Stimulated activated naive CD8-positive, alpha-beta T cell treated with anti-CD3 and anti-CD28 coated beads, Interleukin-15, amount 100 ng/mL, for 72 hours (primary cell): ENCODE data around the gene XPA.
"Not testable (repeated sequence)": the region's sequence is repeated elsewhere in the genome, so short reads cannot be mapped to it uniquely, and the experiment has no call there.

Experiments
- ATAC-seq: fragments of 150-1000 bp; cut with Tn5 transposase; 2 replicates; pipeline ENCODE4 v1.10.0; 2021; ENCODE audit warnings: mild to moderate bottlenecking, moderate library complexity
- DNase-seq, 2 donors: peaks; one replicate each; pipeline ENCODE4 v3.0.0; 2021 to 2022
- H3K27ac Mint-ChIP-seq, 2 donors: one replicate each; pipeline ENCODE4 v1.8.0; 2022; ENCODE audit warnings: mild to moderate bottlenecking in 2 of 2, mixed read lengths in 2 of 2, moderate library complexity in 2 of 2
- H3K27me3 Mint-ChIP-seq: one replicate; pipeline ENCODE4 v1.8.0; 2022; ENCODE audit warnings: mixed read lengths
- H3K4me1 Mint-ChIP-seq: one replicate; pipeline ENCODE4 v1.8.0; 2022; ENCODE audit warnings: mild to moderate bottlenecking, mixed read lengths
- H3K4me3 Mint-ChIP-seq, 2 donors: one replicate each; pipeline ENCODE4 v1.8.0; 2022; ENCODE audit warnings: mild to moderate bottlenecking in 2 of 2, mixed read lengths in 2 of 2, moderate library complexity in 1 of 2
- H3K9me3 Mint-ChIP-seq, 2 donors: one replicate each; pipeline ENCODE4 v1.8.0; 2022; ENCODE audit warnings: mixed read lengths in 2 of 2

XPA gene

DNA sequence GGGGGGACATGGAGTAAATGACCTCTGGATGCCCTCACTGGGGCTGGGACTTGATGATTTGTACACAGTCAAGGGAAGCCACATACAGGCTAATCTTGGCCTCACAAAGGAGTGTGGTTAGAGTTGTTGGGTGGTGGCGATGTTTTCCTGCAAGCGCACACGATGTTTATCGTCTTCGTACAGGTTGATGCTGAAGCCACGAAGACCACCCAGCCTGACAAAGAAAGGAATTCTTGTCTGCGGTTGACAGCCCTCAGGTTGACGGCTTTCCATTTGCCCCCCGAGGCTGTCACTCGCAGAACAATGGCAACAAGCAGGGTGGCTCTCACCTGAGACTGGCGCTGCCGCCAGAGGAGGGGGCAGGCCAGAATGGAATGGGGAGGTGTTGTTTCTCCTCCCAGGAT, 14.1 kb upstream of the XPA start:
- Mint-ChIP-seq H3K27me3 (peaks cover 26% of the 10 kb centered on the region), H3K4me3 (peak overlapping the region; percentile 16 to 20), H3K9me3 (no peaks in the 10 kb centered on the region), H3K27ac (peak overlapping the region in 1 of 2 donors; percentile 67), H3K4me1 (peaks cover 28% of the 10 kb centered on the region)
- ATAC-seq (no peak), DNase-seq (no peak)

GRCh38 chr9:97710356-97711222, 13.4 kb upstream of the XPA start:
- peak; percentile 93 for ATAC-seq

GRCh38 chr9:97706246-97706645, 9.1 kb upstream of the XPA start:
- Mint-ChIP-seq H3K4me1 (peaks cover 31% of the 10 kb centered on the region), H3K27me3 (peaks cover 30% of the 10 kb centered on the region), H3K9me3 (no peaks in the 10 kb centered on the region), H3K27ac (no peak overlapping the region), H3K4me3 (no peak overlapping the region)
- DNase-seq, result no peak
- no peak for ATAC-seq

More at GRCh38 chr9:97710356-97711222, 13.4 kb upstream of the XPA start:
- H3K4me3 Mint-ChIP-seq, result peak overlapping the region in 1 of 2 donors; percentile 8
- H3K27ac Mint-ChIP-seq, result no peak overlapping the region
- H3K9me3 Mint-ChIP-seq, result no peaks in the 10 kb centered on the region
- peak; percentile 53 to 57 for DNase-seq
- H3K27me3 Mint-ChIP-seq, result peaks cover 26% of the 10 kb centered on the region
- H3K4me1 Mint-ChIP-seq, result peaks cover 35% of the 10 kb centered on the region

- ATAC-seq (no peak), DNase-seq (no peak)
- Mint-ChIP-seq H3K9me3 (no peaks in the 10 kb centered on the region), H3K27ac (no peak overlapping the region), H3K4me1 (peaks cover 29% of the 10 kb centered on the region), H3K27me3 (peaks cover 33% of the 10 kb centered on the region), H3K4me3 (no peak overlapping the region)
These were observed 8.3 kb upstream of the XPA start for GRCh38 chr9:97705354-97705950.

GRCh38 chr9:97704851-97705250, 7.7 kb upstream of the XPA start:
- no peak overlapping the region for H3K4me3 Mint-ChIP-seq
- H3K27ac Mint-ChIP-seq, result peak overlapping the region in 1 of 2 donors; percentile 2
- peaks cover 35% of the 10 kb centered on the region for H3K4me1 Mint-ChIP-seq
- no peaks in the 10 kb centered on the region for H3K9me3 Mint-ChIP-seq
- ATAC-seq (no peak), DNase-seq (no peak)
- H3K27me3 Mint-ChIP-seq, result peaks cover 28% of the 10 kb centered on the region

GRCh38 chr9:97704345-97704677, 7.2 kb upstream of the XPA start:
- H3K27me3 Mint-ChIP-seq, result peaks cover 25% of the 10 kb centered on the region
- ATAC-seq (no peak), DNase-seq (no peak)
- H3K4me1 Mint-ChIP-seq, result peaks cover 40% of the 10 kb centered on the region
- H3K27ac Mint-ChIP-seq, result no peak overlapping the region
- H3K9me3 Mint-ChIP-seq, result no peaks in the 10 kb centered on the region
- H3K4me3 Mint-ChIP-seq, result no peak overlapping the region

GRCh38 chr9:97703437-97704344, 6.6 kb upstream of the XPA start:
- Mint-ChIP-seq H3K4me1 (peaks cover 46% of the 10 kb centered on the region), H3K27ac (peak overlapping the region in 1 of 2 donors; percentile 93), H3K4me3 (peak overlapping the region in 1 of 2 donors; percentile 8), H3K27me3 (peaks cover 21% of the 10 kb centered on the region), H3K9me3 (no peaks in the 10 kb centered on the region)
- ATAC-seq (peak; percentile 93), DNase-seq (peak in 1 of 2 donors; percentile 52)

DNA sequence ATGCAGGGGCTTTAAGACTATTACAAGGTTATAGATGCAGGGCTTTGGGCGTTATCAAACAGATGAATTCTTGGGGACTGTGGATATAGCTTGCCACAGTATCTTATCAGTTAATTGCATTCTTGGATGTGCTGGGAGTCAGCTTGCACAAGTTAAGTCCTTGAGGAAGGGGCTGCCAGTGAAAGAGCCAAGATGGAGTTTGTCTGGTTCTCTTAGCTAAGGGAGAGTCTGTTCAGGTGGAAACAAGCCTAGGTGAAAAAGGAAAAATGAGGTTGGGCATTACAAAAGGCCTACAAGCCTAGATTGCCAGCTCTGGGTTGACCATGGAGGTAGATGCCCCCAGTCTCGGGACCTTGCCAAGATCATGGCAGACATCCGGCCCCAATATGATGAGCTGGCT, 2.7 kb upstream of the XPA start:
- H3K27me3 Mint-ChIP-seq, H3K4me3 Mint-ChIP-seq, DNase-seq, H3K9me3 Mint-ChIP-seq, H3K27ac Mint-ChIP-seq, ATAC-seq: not testable (repeated sequence)
- peaks cover 63% of the 10 kb centered on the region for H3K4me1 Mint-ChIP-seq

DNA sequence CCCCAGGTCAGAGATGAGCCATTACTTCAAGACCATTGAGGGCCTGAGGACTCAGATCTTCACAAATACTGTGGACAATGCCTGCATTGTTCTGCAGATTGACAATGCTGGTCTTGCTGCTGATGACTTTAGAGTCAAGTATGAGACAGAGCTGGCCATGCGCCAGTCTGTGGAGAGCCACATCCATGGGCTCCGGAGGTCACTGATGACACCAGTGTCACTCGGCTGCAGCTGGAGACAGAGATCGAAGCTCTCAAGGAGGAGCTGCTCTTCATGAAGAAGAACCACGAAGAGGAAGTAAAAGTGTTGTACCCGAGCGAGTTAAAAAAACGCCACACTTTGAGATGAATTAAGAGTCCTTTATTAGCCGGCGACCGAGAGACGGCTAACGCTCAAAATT, 2.1 kb upstream of the XPA start:
- ATAC-seq, H3K27ac Mint-ChIP-seq, H3K9me3 Mint-ChIP-seq, H3K27me3 Mint-ChIP-seq, DNase-seq: not testable (repeated sequence)
- Mint-ChIP-seq H3K4me1 (peaks cover 66% of the 10 kb centered on the region), H3K4me3 (peak overlapping the region in 1 of 2 donors; percentile 22)

- Mint-ChIP-seq H3K27me3 (peaks cover 6% of the 10 kb centered on the region), H3K4me3 (peak overlapping the region in 1 of 2 donors; percentile 22), H3K4me1 (peaks cover 66% of the 10 kb centered on the region), H3K9me3 (no peaks in the 10 kb centered on the region), H3K27ac (no peak overlapping the region)
- ATAC-seq (no peak), DNase-seq (no peak)
These were observed 1.7 kb upstream of the XPA start for GRCh38 chr9:97698865-97699264.

DNA sequence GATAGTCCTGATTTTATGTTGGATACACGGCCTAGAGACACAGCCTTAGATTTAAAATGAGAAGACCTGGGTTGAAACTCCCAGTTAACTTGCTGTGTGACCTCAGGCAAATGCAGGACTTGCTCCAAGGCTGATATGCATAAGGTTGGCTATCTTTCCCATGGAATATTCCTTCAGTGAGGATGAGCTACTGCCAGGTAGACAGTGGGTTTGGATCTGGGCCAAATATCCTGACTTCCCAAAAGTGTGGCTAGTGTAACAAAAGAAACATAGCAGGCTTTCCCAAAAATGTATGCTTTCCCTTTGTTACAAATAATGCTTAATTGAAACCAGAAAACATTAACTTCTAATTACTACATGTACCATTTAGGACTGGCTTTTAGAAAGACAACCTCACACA, 697 bp upstream of the XPA start:
- H3K4me1 Mint-ChIP-seq, result peaks cover 70% of the 10 kb centered on the region
- peaks cover 6% of the 10 kb centered on the region for H3K27me3 Mint-ChIP-seq
- ATAC-seq (peak; percentile 3), DNase-seq (no peak)
- H3K27ac Mint-ChIP-seq, result peak overlapping the region; percentile 94
- peak overlapping the region; percentile 86 to 92 for H3K4me3 Mint-ChIP-seq
- H3K9me3 Mint-ChIP-seq, result no peaks in the 10 kb centered on the region

GRCh38 chr9:97695995-97696802, 941 bp downstream of the XPA start:
- ATAC-seq (no peak), DNase-seq (no peak)
- peak overlapping the region; percentile 94 for H3K27ac Mint-ChIP-seq
- peak overlapping the region; percentile 86 to 92 for H3K4me3 Mint-ChIP-seq
- peaks cover 67% of the 10 kb centered on the region for H3K4me1 Mint-ChIP-seq
- peaks cover 3% of the 10 kb centered on the region for H3K27me3 Mint-ChIP-seq
- H3K9me3 Mint-ChIP-seq, result no peaks in the 10 kb centered on the region

DNA sequence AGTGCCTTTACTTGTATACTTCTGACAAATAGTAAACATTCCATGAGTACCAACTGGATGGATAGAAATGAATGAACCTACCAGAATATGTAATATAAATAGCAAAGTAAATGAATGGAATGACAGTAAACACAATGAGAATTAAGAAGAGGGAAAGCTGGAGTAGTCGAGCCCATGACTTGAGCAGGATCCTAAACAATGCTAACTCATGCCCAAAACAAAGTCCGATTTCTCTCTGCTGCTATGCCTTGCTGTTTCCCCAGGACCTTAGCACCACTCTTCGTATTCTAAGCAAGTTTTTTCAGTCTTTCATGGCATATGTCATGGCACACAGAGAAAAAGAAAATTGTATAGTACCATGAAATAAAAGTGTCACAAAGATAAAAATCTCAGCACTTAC, 1.8 kb downstream of the XPA start:
- Mint-ChIP-seq H3K27ac (no peak overlapping the region), H3K27me3 (no peaks in the 10 kb centered on the region), H3K4me1 (peaks cover 62% of the 10 kb centered on the region), H3K9me3 (no peaks in the 10 kb centered on the region), H3K4me3 (peak overlapping the region; percentile 86 to 92)
- DNase-seq (no peak), ATAC-seq (no peak)

DNA sequence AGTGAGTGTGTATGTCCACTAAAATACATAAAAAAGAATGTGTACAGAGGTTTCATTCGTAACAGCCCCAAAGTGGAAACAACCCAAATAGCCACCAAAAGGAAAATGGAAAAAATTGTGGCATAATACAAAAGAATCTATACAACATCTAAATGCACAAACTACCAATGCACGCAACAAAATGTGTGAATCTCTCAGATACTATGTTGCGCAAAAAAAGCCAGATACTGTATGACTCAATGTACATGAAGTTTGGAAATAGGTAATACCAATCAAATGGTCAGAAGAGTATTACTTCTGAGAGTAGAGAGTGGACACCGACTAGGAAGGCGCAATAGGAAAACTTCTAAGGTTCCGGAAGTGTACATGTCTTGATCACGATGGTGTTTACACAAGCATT, 2.4 kb downstream of the XPA start:
- no peaks in the 10 kb centered on the region for H3K9me3 Mint-ChIP-seq
- no peaks in the 10 kb centered on the region for H3K27me3 Mint-ChIP-seq
- H3K4me3 Mint-ChIP-seq, result peak overlapping the region; percentile 7 to 19
- ATAC-seq (no peak), DNase-seq (no peak)
- peaks cover 56% of the 10 kb centered on the region for H3K4me1 Mint-ChIP-seq
- H3K27ac Mint-ChIP-seq, result no peak overlapping the region
